Measurements from ENCODE around the gene ARHGAP6. TPM values are rescaled to one million over a fixed set of nuclear protein-coding genes. Genes with fewer than 3 reads are reported as not detected.

The ARHGAP6 gene
- total RNA-seq, 1 experiment from 2014 or later = 0.07 TPM

DNA sequence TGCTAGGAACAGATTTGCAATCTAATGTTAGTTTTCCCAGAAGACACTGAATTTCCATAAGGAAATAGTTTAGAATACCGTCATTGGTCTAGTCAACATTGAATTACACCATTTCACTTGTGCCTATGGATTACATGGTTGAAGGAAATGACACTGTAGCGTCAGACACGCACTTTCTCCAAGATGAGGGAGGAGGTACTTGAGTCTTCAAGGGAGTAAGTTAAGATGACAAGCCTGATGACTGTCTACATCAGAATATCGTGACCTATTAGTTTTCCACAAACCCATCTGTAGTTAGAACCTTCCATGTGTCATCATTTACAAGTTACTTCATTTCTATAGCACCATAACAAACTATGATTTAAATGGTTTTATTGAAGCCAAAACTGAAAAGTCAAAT is 218.8 kb downstream of the ARHGAP6 start:
- Histone ChIP-seq H3K9ac (ENCODE audit: extremely low read depth, insufficient read length, low read length) (no peak overlapping the region), H3K4me2 (ENCODE audit: insufficient read depth, insufficient read length, low read length) (no peak overlapping the region), H3K56ac (ENCODE audit: insufficient read length, low read depth, low read length) (no peak overlapping the region), H3K4ac (ENCODE audit: low read depth, low read length) (no peak overlapping the region), H2BK5ac (ENCODE audit: insufficient read length, low read length) (no peak overlapping the region), H3K79me2 (ENCODE audit: insufficient read depth, low read length) (no peaks in the 10 kb centered on the region), H3K27ac (ENCODE audit: insufficient read length, low read depth, low read length) (no peak overlapping the region), H4K5ac (ENCODE audit: insufficient read length, low read depth, low read length) (no peak overlapping the region), H2BK12ac (ENCODE audit: insufficient read length, low read depth, low read length) (no peak overlapping the region), H3T11ph (ENCODE audit: low read length) (no peak overlapping the region), H3K9me3 (ENCODE audit: control insufficient read depth, low read depth, low read length) (no peaks in the 10 kb centered on the region), H2BK15ac (ENCODE audit: low read depth, low read length) (no peak overlapping the region), H4K91ac (ENCODE audit: insufficient read length, low read depth, low read length) (no peak overlapping the region), H4K8ac (replicated peaks; ENCODE audit: insufficient read length, low read depth, low read length) (no peak overlapping the region), H2AFZ (ENCODE audit: low read length) (no peak overlapping the region), H3K4me1 (ENCODE audit: insufficient read depth, low read length) (no peaks in the 10 kb centered on the region; the same call in 1 of the 2 replicates), H3K18ac (ENCODE audit: insufficient read length, low read depth, low read length) (no peak overlapping the region), H3K14ac (ENCODE audit: insufficient read depth, low read length) (no peak overlapping the region), H3K79me1 (ENCODE audit: insufficient read depth, low read depth, low read length, poor library complexity, severe bottlenecking) (no peaks in the 10 kb centered on the region), H2BK120ac (ENCODE audit: low read depth, low read length, poor library complexity, severe bottlenecking) (no peak overlapping the region), H2AK5ac (ENCODE audit: insufficient read length, low read length) (no peak overlapping the region), H3K23me2 (ENCODE audit: insufficient read length, low read depth, low read length, poor library complexity, severe bottlenecking) (no peaks in the 10 kb centered on the region), H4K20me1 (ENCODE audit: control insufficient read depth, insufficient read depth, insufficient read length) (no peaks in the 10 kb centered on the region), H2BK20ac (ENCODE audit: low read depth, low read length, poor library complexity, severe bottlenecking) (no peak overlapping the region), H3K23ac (ENCODE audit: insufficient read length, low read depth, low read length) (no peak overlapping the region), H3K27me3 (ENCODE audit: insufficient read depth, low read length) (no peaks in the 10 kb centered on the region)
- H3K4me1 Mint-ChIP-seq = peaks cover 0 to 5% of the 10 kb centered on the region in 2 experiments; a peak in 3 of 4 replicates
- no CpG with 5 or more reads among the region's 4 CpGs for WGBS (ENCODE audit: extremely low coverage, insufficient read length, low lambda C conversion rate)
- H3K27ac Mint-ChIP-seq = no peak overlapping the region
- TF ChIP-seq, protein P1, sequence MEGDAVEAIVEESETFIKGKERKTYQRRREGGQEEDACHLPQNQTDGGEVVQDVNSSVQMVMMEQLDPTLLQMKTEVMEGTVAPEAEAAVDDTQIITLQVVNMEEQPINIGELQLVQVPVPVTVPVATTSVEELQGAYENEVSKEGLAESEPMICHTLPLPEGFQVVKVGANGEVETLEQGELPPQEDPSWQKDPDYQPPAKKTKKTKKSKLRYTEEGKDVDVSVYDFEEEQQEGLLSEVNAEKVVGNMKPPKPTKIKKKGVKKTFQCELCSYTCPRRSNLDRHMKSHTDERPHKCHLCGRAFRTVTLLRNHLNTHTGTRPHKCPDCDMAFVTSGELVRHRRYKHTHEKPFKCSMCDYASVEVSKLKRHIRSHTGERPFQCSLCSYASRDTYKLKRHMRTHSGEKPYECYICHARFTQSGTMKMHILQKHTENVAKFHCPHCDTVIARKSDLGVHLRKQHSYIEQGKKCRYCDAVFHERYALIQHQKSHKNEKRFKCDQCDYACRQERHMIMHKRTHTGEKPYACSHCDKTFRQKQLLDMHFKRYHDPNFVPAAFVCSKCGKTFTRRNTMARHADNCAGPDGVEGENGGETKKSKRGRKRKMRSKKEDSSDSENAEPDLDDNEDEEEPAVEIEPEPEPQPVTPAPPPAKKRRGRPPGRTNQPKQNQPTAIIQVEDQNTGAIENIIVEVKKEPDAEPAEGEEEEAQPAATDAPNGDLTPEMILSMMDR (conservative IDR thresholded peaks at IDR 0.05) = no peak
- H3K36me3 Mint-ChIP-seq (ENCODE audit: insufficient read depth in 1 of 3, low read depth in 3 of 3) = no peaks in the 10 kb centered on the region
- H3K27me3 Mint-ChIP-seq (ENCODE audit: low read depth) = peaks cover 2% of the 10 kb centered on the region
- H3K9me3 Mint-ChIP-seq = peaks cover 56 to 68% of the 10 kb centered on the region in 2 experiments
- DNase-seq = no peak
- no peak overlapping the region for H3K4me3 Mint-ChIP-seq

All from H9 (cell line).